OCI-M2 (cell line): ENCODE measurements around the gene ZNF606.
A peak's percentile ranks its signal among the peaks of the same experiment; 100 is the strongest.
"Not testable (repeated sequence)": the region's sequence is repeated elsewhere in the genome, so short reads cannot be mapped to it uniquely, and the experiment has no call there.

Experiments
- DNase-seq: peaks from one replicate; lab custom pipeline; 2025; ENCODE audit not compliant: unreplicated experiment; lab: John Stamatoyannopoulos, UW

The ZNF606 gene

GRCh38 chr19:58010507-58010906, 7.9 kb upstream of the ZNF606 start:
- DNase-seq, result no peak

- DNase-seq, result no peak
Measured at GRCh38 chr19:58009666-58010301, 7.2 kb upstream of the ZNF606 start.

- DNase-seq, result no peak
Measured at GRCh38 chr19:58009301-58009665, 6.7 kb upstream of the ZNF606 start.

GRCh38 chr19:58008877-58009276, 6.3 kb upstream of the ZNF606 start:
- not testable (repeated sequence) for DNase-seq

- DNase-seq, result no peak
Measured at GRCh38 chr19:58007285-58007684, 4.7 kb upstream of the ZNF606 start.

- DNase-seq, result no peak
Measured at GRCh38 chr19:58003174-58003828, 681 bp upstream of the ZNF606 start.

GRCh38 chr19:58001895-58002369, 688 bp downstream of the ZNF606 start:
- no peak for DNase-seq

GRCh38 chr19:58000677-58001076, 1.9 kb downstream of the ZNF606 start:
- no peak for DNase-seq

GRCh38 chr19:57992841-57993240, 9.8 kb downstream of the ZNF606 start:
- no peak for DNase-seq

GRCh38 chr19:57978586-57979289, 23.9 kb downstream of the ZNF606 start:
- DNase-seq, result no peak

GRCh38 chr19:57974434-57974833, 28.2 kb downstream of the ZNF606 start, which contains the start of gene C19orf18:
C19orf18 (minus strand) TSS chr19:57974534; CDS start chr19:57974432, 102 bp downstream.
- DNase-seq, result no peak

- DNase-seq, result no peak
Measured at GRCh38 chr19:57964761-57965160, 37.9 kb downstream of the ZNF606 start.

GRCh38 chr19:57961785-57962184, 40.8 kb downstream of the ZNF606 start:
- no peak for DNase-seq

- DNase-seq, result no peak
Measured at GRCh38 chr19:57954996-57955395, 47.6 kb downstream of the ZNF606 start.

GRCh38 chr19:57949702-57950101, 52.9 kb downstream of the ZNF606 start:
- no peak for DNase-seq

GRCh38 chr19:57949296-57949695, 53.3 kb downstream of the ZNF606 start:
- no peak for DNase-seq

GRCh38 chr19:57947419-57948134, 55.0 kb downstream of the ZNF606 start, which contains the start of gene ZNF256:
ZNF256 (minus strand) TSS chr19:57947706; CDS start chr19:57947474, 232 bp downstream.
- DNase-seq, result peak; percentile 78

GRCh38 chr19:57947088-57947418, 55.6 kb downstream of the ZNF606 start:
- DNase-seq, result no peak

GRCh38 chr19:57946316-57946715, 56.3 kb downstream of the ZNF606 start:
- no peak for DNase-seq

GRCh38 chr19:57941593-57941992, 61.0 kb downstream of the ZNF606 start:
- DNase-seq, result no peak

- no peak for DNase-seq
Measured at GRCh38 chr19:57935731-57936130, 66.9 kb downstream of the ZNF606 start.
